Measurements from ENCODE around the gene KIAA1755.
"Not testable (repeated sequence)": the region's sequence is repeated elsewhere in the genome, so short reads cannot be mapped to it uniquely, and the experiment has no call there.

GRCh38 chr20:38251441-38251840 is 9.1 kb downstream of the KIAA1755 start:
- not testable (repeated sequence) for TF ChIP-seq CTCF (conservative IDR thresholded peaks at IDR 0.05; ENCODE audit: low read depth, low read length); CHD1 (IDR thresholded peaks at IDR 0.05; ENCODE audit: low read depth, low read length); MAFK (IDR thresholded peaks at IDR 0.05; ENCODE audit: low read depth, low read length); RAD21 (IDR thresholded peaks at IDR 0.05; ENCODE audit: low read length); POLR2A (IDR thresholded peaks at IDR 0.05; ENCODE audit: low read depth, low read length); CEBPB (IDR thresholded peaks at IDR 0.05; ENCODE audit: low read depth, low read length); NFE2L2 (IDR thresholded peaks at IDR 0.05; ENCODE audit: low read depth, low read length); BHLHE40 (IDR thresholded peaks at IDR 0.05; ENCODE audit: low read depth, low read length); RFX5 (IDR thresholded peaks at IDR 0.05; ENCODE audit: low read depth, low read length); FOS (IDR thresholded peaks at IDR 0.05; ENCODE audit: low read depth, low read length); USF2 (IDR thresholded peaks at IDR 0.05; ENCODE audit: low read depth, low read length)

All from IMR-90 (cell line).